Choroid plexus epithelial cell (primary cell): ENCODE measurements around the gene APBB2.

Experiments used
- DNase-seq: peaks from one replicate; pipeline ENCODE4 v3.0.0-alpha.2; 2010; ENCODE audit warnings: low read depth
- H3K4me3 ChIP-seq: 2 replicates; pipeline ENCODE4 v1.5.1; 2011; ENCODE audit warnings: low read depth, mild to moderate bottlenecking, control low read depth, low read length, moderate library complexity
- TF ChIP-seq, protein P1 (sequence below): conservative IDR thresholded peaks from 2 replicates; pipeline ENCODE4 v1.5.1; 2011; ENCODE audit warnings: low read depth, mild to moderate bottlenecking, control low read depth, inconsistent platforms, low read length, moderate library complexity

The APBB2 gene

DNA sequence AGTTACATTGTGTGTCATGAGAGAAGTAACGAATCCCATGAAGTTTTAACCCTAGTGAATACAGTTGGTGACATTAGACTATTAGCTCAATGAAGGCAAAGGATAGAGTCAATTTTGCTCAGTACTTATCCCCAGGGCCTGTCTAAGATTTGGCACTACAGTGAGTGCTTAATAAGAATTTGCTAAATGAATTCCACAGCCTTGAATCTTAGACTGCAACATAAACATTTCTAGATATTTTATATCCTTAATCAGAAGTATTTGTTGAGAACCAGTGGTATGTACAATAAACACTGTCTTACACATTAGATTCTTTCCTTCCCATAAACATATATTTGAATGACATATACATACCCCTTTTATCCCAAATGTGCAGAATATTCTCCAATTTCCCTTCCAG lies 241.6 kb downstream of the APBB2 start:
- no peak for DNase-seq
- H3K4me3 ChIP-seq: no peak overlapping the region
- TF ChIP-seq, protein P1, sequence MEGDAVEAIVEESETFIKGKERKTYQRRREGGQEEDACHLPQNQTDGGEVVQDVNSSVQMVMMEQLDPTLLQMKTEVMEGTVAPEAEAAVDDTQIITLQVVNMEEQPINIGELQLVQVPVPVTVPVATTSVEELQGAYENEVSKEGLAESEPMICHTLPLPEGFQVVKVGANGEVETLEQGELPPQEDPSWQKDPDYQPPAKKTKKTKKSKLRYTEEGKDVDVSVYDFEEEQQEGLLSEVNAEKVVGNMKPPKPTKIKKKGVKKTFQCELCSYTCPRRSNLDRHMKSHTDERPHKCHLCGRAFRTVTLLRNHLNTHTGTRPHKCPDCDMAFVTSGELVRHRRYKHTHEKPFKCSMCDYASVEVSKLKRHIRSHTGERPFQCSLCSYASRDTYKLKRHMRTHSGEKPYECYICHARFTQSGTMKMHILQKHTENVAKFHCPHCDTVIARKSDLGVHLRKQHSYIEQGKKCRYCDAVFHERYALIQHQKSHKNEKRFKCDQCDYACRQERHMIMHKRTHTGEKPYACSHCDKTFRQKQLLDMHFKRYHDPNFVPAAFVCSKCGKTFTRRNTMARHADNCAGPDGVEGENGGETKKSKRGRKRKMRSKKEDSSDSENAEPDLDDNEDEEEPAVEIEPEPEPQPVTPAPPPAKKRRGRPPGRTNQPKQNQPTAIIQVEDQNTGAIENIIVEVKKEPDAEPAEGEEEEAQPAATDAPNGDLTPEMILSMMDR: no peak

DNA sequence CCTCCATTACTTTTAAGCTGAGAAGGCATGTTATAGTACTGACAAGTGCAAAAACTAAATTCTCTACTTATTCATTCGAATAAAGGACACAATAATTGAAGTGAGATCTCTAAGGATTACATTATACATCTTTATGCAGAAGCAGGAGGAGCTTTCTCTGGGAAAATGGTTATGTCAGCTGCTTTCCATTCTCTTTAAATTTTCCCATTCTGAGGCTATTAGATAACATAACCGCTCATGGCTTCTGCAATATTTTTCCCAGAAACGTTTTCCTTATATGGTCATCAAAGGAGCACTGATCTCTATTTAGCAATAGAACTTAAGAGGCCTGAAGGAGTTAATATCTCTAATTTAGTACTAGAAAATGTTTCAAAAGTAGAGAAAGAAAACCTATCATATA lies 243.0 kb downstream of the APBB2 start:
- TF ChIP-seq, protein P1: no peak
- H3K4me3 ChIP-seq: no peak overlapping the region
- DNase-seq: no peak

DNA sequence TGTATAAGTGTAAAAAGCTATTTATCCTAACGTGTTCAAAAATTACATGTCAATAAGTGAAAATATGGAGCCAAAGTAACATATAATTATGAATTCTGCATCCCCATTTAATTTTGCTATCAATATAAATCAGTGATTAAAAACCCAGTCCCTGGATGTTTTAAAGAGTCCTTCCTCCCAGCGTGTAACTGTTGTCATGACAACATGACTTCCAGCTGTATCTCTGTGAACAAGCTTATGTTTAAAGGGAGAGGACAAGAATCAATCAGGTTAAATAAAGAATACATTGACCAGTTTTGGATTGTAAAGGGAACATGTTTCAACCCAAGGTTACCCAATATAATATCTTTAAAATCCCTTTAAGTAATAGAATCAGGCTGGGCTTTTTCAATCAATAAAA lies 244.8 kb downstream of the APBB2 start:
- DNase-seq: peak; percentile 38
- TF ChIP-seq, protein P1: no peak
- H3K4me3 ChIP-seq: no peak overlapping the region

DNA sequence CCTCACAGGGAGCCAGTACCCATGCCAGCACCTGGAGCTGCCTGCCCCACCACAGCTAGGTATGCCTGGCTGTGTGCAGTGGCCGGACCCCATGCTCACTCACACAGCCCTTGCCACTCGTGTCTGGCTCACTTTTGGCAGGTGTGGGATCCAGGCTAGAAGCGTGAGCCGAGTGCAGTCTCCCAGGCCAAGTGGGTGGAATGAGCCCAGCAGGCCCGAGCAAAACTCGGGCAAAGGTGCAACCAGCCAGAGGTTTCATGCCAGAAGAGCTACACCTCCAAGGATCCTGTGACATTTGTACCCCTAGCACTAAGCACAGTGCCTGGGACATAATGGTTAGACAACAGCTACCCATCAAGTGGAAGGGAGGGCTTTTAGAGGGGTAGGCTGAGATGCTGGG lies 246.8 kb downstream of the APBB2 start:
- TF ChIP-seq, protein P1: no peak
- H3K4me3 ChIP-seq: no peak overlapping the region
- no peak for DNase-seq

DNA sequence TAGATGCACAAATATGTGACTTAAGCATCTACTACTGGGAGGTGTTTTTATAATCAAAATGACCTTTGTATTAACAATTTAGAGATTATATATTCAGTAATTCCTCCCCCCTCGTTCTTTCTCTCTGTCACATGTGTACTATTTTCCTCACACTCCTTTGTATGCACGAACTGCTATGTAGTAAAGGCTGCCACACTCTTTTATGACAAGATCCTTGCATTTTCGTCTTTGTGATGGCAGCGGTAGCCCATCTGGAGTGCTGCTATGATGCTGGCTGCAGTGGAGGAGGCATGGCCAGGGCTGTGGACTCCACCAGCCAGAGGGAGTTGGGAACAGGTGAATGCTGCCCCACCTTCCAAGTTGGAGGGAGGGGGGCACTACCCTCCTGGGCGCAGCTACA lies 248.3 kb downstream of the APBB2 start:
- TF ChIP-seq, protein P1: no peak
- no peak overlapping the region for H3K4me3 ChIP-seq
- no peak for DNase-seq

DNA sequence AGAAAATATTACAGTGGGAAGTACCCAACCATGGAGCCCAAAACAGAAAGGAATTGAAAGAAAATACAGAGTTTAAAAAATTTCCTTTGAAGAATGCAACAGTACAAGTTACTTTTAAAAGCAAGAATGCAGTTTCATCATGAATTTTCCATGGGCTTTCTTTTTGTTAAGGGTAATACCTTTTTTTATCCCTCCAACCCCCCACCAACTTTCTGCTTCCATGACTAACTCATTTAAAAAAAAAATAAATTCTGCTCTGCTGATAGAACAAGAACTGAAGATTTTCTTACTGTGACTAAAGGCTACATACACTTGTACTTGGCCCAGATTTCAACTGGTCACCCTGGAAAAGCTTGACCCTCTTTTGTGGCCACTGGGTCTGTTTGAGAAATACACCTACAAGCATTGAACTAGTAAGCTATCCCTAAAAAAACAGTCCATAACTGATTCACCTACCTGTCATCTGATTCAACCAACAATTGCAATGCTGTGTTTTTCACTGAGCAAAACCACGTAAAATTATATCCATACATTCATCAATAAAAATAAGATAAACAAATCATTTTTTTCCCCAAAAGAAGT lies 250.4 kb downstream of the APBB2 start:
- DNase-seq: peak; percentile 46
- TF ChIP-seq, protein P1: no peak

DNA sequence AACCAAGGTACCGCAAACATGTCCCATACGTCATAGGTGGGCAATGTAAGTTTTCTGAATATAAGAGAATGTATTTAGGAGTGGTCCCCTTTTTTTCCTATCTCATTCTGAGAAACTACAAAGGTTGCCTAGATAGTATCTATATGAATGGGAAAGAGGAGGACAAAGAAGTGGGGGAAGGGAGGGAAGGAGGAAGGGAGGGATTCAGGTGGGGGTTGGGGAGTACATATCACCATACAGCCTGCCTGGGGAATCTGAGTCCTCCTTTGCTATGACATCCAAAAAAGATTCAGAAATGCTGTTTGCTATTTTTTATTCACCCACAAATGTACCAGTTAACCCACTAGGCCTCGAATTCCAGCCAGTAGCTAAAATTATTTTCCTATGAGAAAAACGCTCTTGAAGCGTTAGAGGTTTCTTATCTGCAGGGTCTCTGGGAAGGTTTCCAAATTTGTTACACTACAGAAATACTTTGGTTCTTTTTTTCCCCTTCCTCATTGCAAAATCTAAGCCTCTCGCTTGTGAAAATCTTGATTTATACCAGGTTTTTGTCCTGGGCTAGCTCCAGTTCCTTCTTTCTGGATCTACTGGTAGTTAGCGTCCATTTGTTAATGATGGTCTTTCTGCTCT lies 251.7 kb downstream of the APBB2 start:
- H3K4me3 ChIP-seq: no peak overlapping the region
- DNase-seq: peak; percentile 86
- TF ChIP-seq, protein P1: no peak

More for the DNA sequence above, 250.4 kb downstream of the APBB2 start:
- H3K4me3 ChIP-seq: no peak overlapping the region
